GM12892 (cell line): Measurements from ENCODE around the gene DHCR24.

Experiments used
- DNase-seq: peaks from one replicate; pipeline ENCODE4 v3.0.0; 2011; ENCODE audit not compliant: insufficient read length
- FAIRE-seq: peaks from 2 replicates; lab custom pipeline; 2011; peaks lifted over from hg19 to GRCh38; lab: Jason Lieb, UNC
- POLR2A ChIP-seq: IDR thresholded peaks from 2 replicates; pipeline ENCODE4 v1.6.1; 2011; ENCODE audit warnings: low read depth, low read length, control low read depth
- POLR2AphosphoS5 ChIP-seq: IDR thresholded peaks from 2 replicates; pipeline ENCODE4 v1.6.1; 2011; ENCODE audit warnings: low read depth, low read length, control low read depth
- TAF1 ChIP-seq: IDR thresholded peaks from 2 replicates; pipeline ENCODE4 v1.6.1; 2011; ENCODE audit warnings: low read depth, mild to moderate bottlenecking, control low read depth, low read length, borderline replicate concordance

Gene DHCR24

GRCh38 chr1:54800041-54800898, 86.7 kb downstream of the DHCR24 start:
- TF ChIP-seq POLR2AphosphoS5: no peak
- TF ChIP-seq TAF1: no peak
- no peak for TF ChIP-seq POLR2A
- no peak for DNase-seq
- no peak for FAIRE-seq
